SK-N-SH treated with all-trans-retinoic acid at 6 μM for 48 hours (cell line): ENCODE measurements around the gene MMP28.

Source experiments
- ATAC-seq: fragments of 200-7000 bp; cut with Tn5 transposase; 3 replicates; pipeline ENCODE4 v1.9.1; 2020; ENCODE audit warnings: mild to moderate bottlenecking, moderate library complexity
- ARNTL ChIP-seq: fragments of 450-650 bp; formaldehyde crosslinking; IDR thresholded peaks from 2 replicates; pipeline ENCODE4 v1.5.0; 2020; ENCODE audit warnings: low read depth, mild to moderate bottlenecking, moderate library complexity, borderline replicate concordance
- BACH2 ChIP-seq: fragments of 250-450 bp; sonication (Bioruptor Pico); IDR thresholded peaks from 2 replicates; pipeline ENCODE4 v1.9.0; 2021; ENCODE audit warnings: mild to moderate bottlenecking, borderline replicate concordance
- CREB5 ChIP-seq: fragments of 250-450 bp; sonication (Bioruptor Pico); IDR thresholded peaks from 2 replicates; pipeline ENCODE4 v1.5.1; 2020; ENCODE audit warnings: low read depth, mild to moderate bottlenecking, moderate library complexity
- CSDC2 ChIP-seq: fragments of 250-450 bp; sonication (Bioruptor Pico); IDR thresholded peaks from 2 replicates; pipeline ENCODE4 v1.5.0; 2020; ENCODE audit warnings: mild to moderate bottlenecking, moderate library complexity
- ESRRG ChIP-seq: fragments of 250-450 bp; sonication (Bioruptor Pico); IDR thresholded peaks from 2 replicates; pipeline ENCODE4 v1.6.1; 2021; ENCODE audit warnings: mild to moderate bottlenecking
- GLIS3 ChIP-seq: fragments of 250-450 bp; sonication (Bioruptor Pico); IDR thresholded peaks from 2 replicates; pipeline ENCODE4 v1.5.0; 2020; ENCODE audit warnings: mild to moderate bottlenecking, moderate library complexity
- ISL1 ChIP-seq: fragments of 250-450 bp; sonication (Bioruptor Pico); IDR thresholded peaks from 2 replicates; pipeline ENCODE4 v2.1.2; 2022; ENCODE audit warnings: mild to moderate bottlenecking, moderate library complexity
- OSR1 ChIP-seq: fragments of 250-450 bp; sonication (Bioruptor Pico); IDR thresholded peaks from 2 replicates; pipeline ENCODE4 v1.8.0; 2022; ENCODE audit warnings: moderate library complexity, mild to moderate bottlenecking, inconsistent platforms
- PATZ1 ChIP-seq: fragments of 250-450 bp; sonication (Bioruptor Pico); IDR thresholded peaks from 2 replicates; pipeline ENCODE4 v1.8.0; 2020; ENCODE audit warnings: mild to moderate bottlenecking, moderate library complexity, borderline replicate concordance
- PPARA ChIP-seq: fragments of 250-450 bp; sonication (Bioruptor Pico); IDR thresholded peaks from 2 replicates; pipeline ENCODE4 v1.5.0; 2020; ENCODE audit warnings: mild to moderate bottlenecking, borderline replicate concordance
- RARB ChIP-seq: fragments of 250-450 bp; sonication (Bioruptor Pico); IDR thresholded peaks from 2 replicates; pipeline ENCODE4 v1.8.0; 2021; ENCODE audit warnings: mild to moderate bottlenecking, moderate library complexity
- SNAI2 ChIP-seq: fragments of 250-450 bp; sonication (Bioruptor Pico); IDR thresholded peaks from 2 replicates; pipeline ENCODE4 v1.5.0; 2020; ENCODE audit warnings: mild to moderate bottlenecking, moderate library complexity
- TCF4 ChIP-seq: fragments of 250-450 bp; sonication (Bioruptor Pico); IDR thresholded peaks from 2 replicates; pipeline ENCODE4 v1.8.0; 2021; ENCODE audit warnings: mild to moderate bottlenecking, moderate library complexity, borderline replicate concordance
- TOX ChIP-seq: fragments of 250-450 bp; sonication (Bioruptor Pico); IDR thresholded peaks from 2 replicates; pipeline ENCODE4 v1.8.0; 2021; ENCODE audit warnings: mild to moderate bottlenecking, moderate library complexity, borderline replicate concordance
- TSHZ2 ChIP-seq: fragments of 250-450 bp; sonication (Bioruptor Pico); IDR thresholded peaks from 2 replicates; pipeline ENCODE4 v1.5.0; 2020; ENCODE audit warnings: mild to moderate bottlenecking, moderate library complexity
- ZFP3 ChIP-seq: fragments of 250-450 bp; sonication (Bioruptor Pico); IDR thresholded peaks from 2 replicates; pipeline ENCODE4 v1.5.0; 2020; ENCODE audit warnings: mild to moderate bottlenecking, moderate library complexity
- ZFP30 ChIP-seq: fragments of 450-650 bp; formaldehyde crosslinking; IDR thresholded peaks from 2 replicates; pipeline ENCODE4 v1.5.0; 2022; ENCODE audit warnings: mild to moderate bottlenecking, moderate library complexity
- ZNF565 ChIP-seq: fragments of 450-650 bp; formaldehyde crosslinking; conservative IDR thresholded peaks from 2 replicates; pipeline ENCODE4 v1.5.0; 2020; ENCODE audit warnings: low read depth, mild to moderate bottlenecking, moderate library complexity
- ZNF70 ChIP-seq: fragments of 450-650 bp; formaldehyde crosslinking; IDR thresholded peaks from 2 replicates; pipeline ENCODE4 v1.5.0; 2020; ENCODE audit warnings: mild to moderate bottlenecking, moderate library complexity
- ZNF8 ChIP-seq: fragments of 450-650 bp; formaldehyde crosslinking; IDR thresholded peaks from 2 replicates; pipeline ENCODE4 v1.5.0; 2020; ENCODE audit warnings: mild to moderate bottlenecking, moderate library complexity

The MMP28 gene

GRCh38 chr17:35747540-35748017, 47.9 kb downstream of the MMP28 start (continued):
- TF ChIP-seq TSHZ2 (CRISPR knock-in tag) (no peak), ESRRG (no peak), ZFP3 (CRISPR knock-in tag) (no peak)

- TF ChIP-seq OSR1 (no peak), RARB (CRISPR knock-in tag) (no peak), ZFP3 (CRISPR knock-in tag) (no peak), TCF4 (CRISPR knock-in tag) (no peak), ZFP30 (CRISPR knock-in tag) (no peak), ZNF70 (CRISPR knock-in tag) (no peak), CSDC2 (no peak), TSHZ2 (CRISPR knock-in tag) (no peak), ARNTL (CRISPR knock-in tag) (no peak), ZNF8 (CRISPR knock-in tag) (no peak), GLIS3 (CRISPR knock-in tag) (no peak), ISL1 (CRISPR knock-in tag) (no peak), TOX (CRISPR knock-in tag) (no peak), BACH2 (no peak), ZNF565 (no peak), SNAI2 (CRISPR knock-in tag) (no peak), PATZ1 (CRISPR knock-in tag) (no peak), ESRRG (no peak)
- no peak for ATAC-seq
These were observed 49.6 kb downstream of the MMP28 start for GRCh38 chr17:35745749-35746320.

GRCh38 chr17:35745246-35745645, 50.2 kb downstream of the MMP28 start:
- TF ChIP-seq ISL1 (CRISPR knock-in tag) (no peak), OSR1 (no peak), BACH2 (no peak), PATZ1 (CRISPR knock-in tag) (no peak), ZFP3 (CRISPR knock-in tag) (no peak), TCF4 (CRISPR knock-in tag) (no peak), CREB5 (CRISPR knock-in tag) (no peak), PPARA (no peak), SNAI2 (CRISPR knock-in tag) (no peak), ZNF8 (CRISPR knock-in tag) (no peak), TOX (CRISPR knock-in tag) (no peak), ZNF70 (CRISPR knock-in tag) (no peak), TSHZ2 (CRISPR knock-in tag) (no peak), ZNF565 (no peak)
- TF ChIP-seq, all 23 proteins: peak for 0
- no peak for ATAC-seq
